HuH-7.5 (cell line): Measurements from ENCODE around the gene CELA3A.
"Not testable (repeated sequence)": the region's sequence is repeated elsewhere in the genome, so short reads cannot be mapped to it uniquely, and the experiment has no call there.

Experiments
- DNase-seq: peaks from one replicate; pipeline ENCODE4 v3.0.0; 2011; ENCODE audit warnings: low spot score

The CELA3A gene

GRCh38 chr1:22001409-22001808 is at the start of gene CELA3A:
TSS of gene CELA3A (plus strand) at chr1:22001657. CDS start at chr1:22001675, 18 bp downstream.
- no peak for DNase-seq

GRCh38 chr1:21952786-21953520 is 48.5 kb upstream of the CELA3A start:
- DNase-seq: no peak

GRCh38 chr1:21955058-21955457 is 46.4 kb upstream of the CELA3A start:
- no peak for DNase-seq

- no peak for DNase-seq
Observed at GRCh38 chr1:21955501-21956281, 45.8 kb upstream of the CELA3A start.

- peak; percentile 28 for DNase-seq
Observed at GRCh38 chr1:21956720-21957552, 44.5 kb upstream of the CELA3A start.

- no peak for DNase-seq
Observed at GRCh38 chr1:21961337-21961736, 40.1 kb upstream of the CELA3A start.

GRCh38 chr1:21961799-21962198 is 39.7 kb upstream of the CELA3A start:
- DNase-seq: no peak

GRCh38 chr1:21963477-21964217 is 37.8 kb upstream of the CELA3A start:
- peak; percentile 71 for DNase-seq

GRCh38 chr1:21966247-21967000 is 35.0 kb upstream of the CELA3A start:
- no peak for DNase-seq

- DNase-seq: not testable (repeated sequence)
Observed at GRCh38 chr1:21967216-21967615, 34.2 kb upstream of the CELA3A start.

- not testable (repeated sequence) for DNase-seq
Observed at GRCh38 chr1:21969066-21969465, 32.4 kb upstream of the CELA3A start.

GRCh38 chr1:21970523-21970922 is 30.9 kb upstream of the CELA3A start:
- DNase-seq: not testable (repeated sequence)

GRCh38 chr1:21972973-21973441 is 28.4 kb upstream of the CELA3A start:
- DNase-seq: not testable (repeated sequence)

- DNase-seq: not testable (repeated sequence)
Observed at GRCh38 chr1:21973948-21974347, 27.5 kb upstream of the CELA3A start.

- not testable (repeated sequence) for DNase-seq
Observed at GRCh38 chr1:21974699-21975098, 26.8 kb upstream of the CELA3A start.

- not testable (repeated sequence) for DNase-seq
Observed at GRCh38 chr1:21975296-21975695, 26.2 kb upstream of the CELA3A start.

- DNase-seq: not testable (repeated sequence)
Observed at GRCh38 chr1:21976703-21977239, 24.7 kb upstream of the CELA3A start, which contains the start of gene CELA3B. TSS of gene CELA3B (plus strand) at chr1:21977022. CDS start at chr1:21977040, 18 bp downstream.

GRCh38 chr1:21978209-21978608 is 23.2 kb upstream of the CELA3A start:
- DNase-seq: not testable (repeated sequence)

- DNase-seq: not testable (repeated sequence)
Observed at GRCh38 chr1:21980515-21981220, 20.8 kb upstream of the CELA3A start.

GRCh38 chr1:21981253-21981652 is 20.2 kb upstream of the CELA3A start:
- not testable (repeated sequence) for DNase-seq
